T-helper 2 cell treated with Interferon-gamma antibody and Interleukin-4, amounts not matched to agents 100 ng/mL and 5 ng/mL, for 36 hours (primary cell): ENCODE data around the gene UTY. TPM values are rescaled to one million over a fixed set of nuclear protein-coding genes. Genes with fewer than 3 reads are reported as not detected.

Experiments used
- total RNA-seq: library from RNA; stranded (reverse); gene quantifications from 2 replicates; pipeline ENCODE4 v1.2.3, GENCODE V29; 2022

UTY gene
- total RNA-seq, 1 donor from 2014 or later = 28.5 TPM

Other genes starting within 250 kb of the UTY start
- 1.4 and 1.8 TPM in 2 replicates for gene TMSB4Y, start 223.9 kb upstream of the UTY start, total RNA-seq